Stomach (tissue), 4 donors: ENCODE data around the gene OMG.

ENCODE experiments used
- CTCF ChIP-seq, 7 experiments: fragments of 450-650 bp in 4 of 7; fragments of 200-600 bp in 3 of 7; sonication (generic) in 3 of 7; IDR thresholded peaks; one replicate each; pipeline ENCODE4 v1.5.1; 2016 to 2019; ENCODE audit warnings: antibody characterized with exemption in 7 of 7, control low read depth in 2 of 7, mild to moderate bottlenecking in 1 of 7
- EP300 ChIP-seq: sonication (generic); formaldehyde crosslinking; IDR thresholded peaks from one replicate; pipeline ENCODE4 v1.6.1; 2017; ENCODE audit warnings: antibody characterized with exemption
- POLR2A ChIP-seq, 4 donors: fragments of 450-650 bp; IDR thresholded peaks; one replicate each; pipeline ENCODE4 v1.6.1; 2016; ENCODE audit warnings: antibody characterized with exemption in 4 of 4, control low read depth in 2 of 4, mild to moderate bottlenecking in 1 of 4, moderate library complexity in 1 of 4

- TF ChIP-seq CTCF (IDR thresholded peaks at IDR 0.05) (no peak), POLR2A (IDR thresholded peaks at IDR 0.05) (no peak), EP300 (no peak)
Measured at GRCh38 chr17:31256936-31257335, 40.1 kb downstream of the OMG start.
